ENCODE results near the gene TDRD1. TPM values are rescaled to one million over a fixed set of nuclear protein-coding genes. Genes with fewer than 3 reads are reported as not detected.

Gene TDRD1
- total and polyA plus RNA-seq, 9 of the 15 experiments (the other 6 are each of a cell fraction or from before 2014, with no cell fraction given): not detected

GRCh38 chr10:114234132-114234531 is 55.0 kb downstream of the TDRD1 start:
- no peak for ATAC-seq
- BruUV-seq (replicated peaks): no TSS peak
- TF ChIP-seq PHB2 (IDR thresholded peaks at IDR 0.05; ENCODE audit: low read depth): no peak
- TF ChIP-seq MCM5 (IDR thresholded peaks at IDR 0.05; ENCODE audit: low read depth): no peak
- no peak for TF ChIP-seq E2F6 (IDR thresholded peaks at IDR 0.05; ENCODE audit: borderline replicate concordance in 1 of 2, extremely low read depth in 1 of 2, insufficient read depth in 1 of 2, insufficient read length in 1 of 2, low read depth in 1 of 2, low read length in 1 of 2, poor library complexity in 1 of 2, severe bottlenecking in 1 of 2)
- TF ChIP-seq ZNF507 (tag; conservative IDR thresholded peaks at IDR 0.05): no peak
- no peak for TF ChIP-seq HLTF (IDR thresholded peaks at IDR 0.05)
- no peak for TF ChIP-seq MBD2 (IDR thresholded peaks at IDR 0.05; ENCODE audit: borderline replicate concordance, low read depth)
- TF ChIP-seq BHLHE40 (IDR thresholded peaks at IDR 0.05; ENCODE audit: low read length): no peak
- no peak for TF ChIP-seq HDAC1 (IDR thresholded peaks at IDR 0.05)
- TF ChIP-seq DEAF1 (CRISPR knock-in tag; IDR thresholded peaks at IDR 0.05): no peak
- no peak for TF ChIP-seq NR2F6 (CRISPR knock-in tag; IDR thresholded peaks at IDR 0.05)
- TF ChIP-seq GMEB1 (CRISPR knock-in tag; IDR thresholded peaks at IDR 0.05): no peak
- TF ChIP-seq ZNF253 (CRISPR knock-in tag; conservative IDR thresholded peaks at IDR 0.05): no peak
- no peak for TF ChIP-seq ZBTB5 (IDR thresholded peaks at IDR 0.05)
- no peak for TF ChIP-seq ADNP (tag; IDR thresholded peaks at IDR 0.05)
- no peak for TF ChIP-seq TAF15 (IDR thresholded peaks at IDR 0.05; ENCODE audit: low read depth, low read length)
- no peak for TF ChIP-seq POLR2A (conservative IDR thresholded peaks at IDR 0.05)

More at GRCh38 chr10:114234132-114234531, 55.0 kb downstream of the TDRD1 start:
- no peaks in the 10 kb centered on the region for H3K79me2 ChIP-seq (ENCODE audit: control insufficient read depth, insufficient read depth, low read length)
- H3K27me3 ChIP-seq (ENCODE audit: control insufficient read depth in 2 of 2, insufficient read depth in 2 of 2, low read length in 2 of 2): peaks cover 0 to 2% of the 10 kb centered on the region in 2 experiments; a peak in 2 of 5 replicates
- H4K20me1 ChIP-seq (replicated peaks; ENCODE audit: control insufficient read depth, insufficient read depth, low read length): no peaks in the 10 kb centered on the region
- no peak overlapping the region for H2AFZ ChIP-seq (ENCODE audit: low read depth, low read length)
- no peaks in the 10 kb centered on the region for H3K9me1 ChIP-seq (ENCODE audit: control insufficient read depth, insufficient read depth, low read length)
- H3K27ac ChIP-seq (ENCODE audit: extremely low read depth, low read depth, low read length): no peak overlapping the region
- ChIA-PET POLR2A (no interaction called here), CTCF (ENCODE audit: low intra/inter-chr PET ratio) (no interaction called here)
- no peak overlapping the region for H3K4me3 ChIP-seq
- no peak overlapping the region for H3K4me2 ChIP-seq (ENCODE audit: insufficient read depth, low read length)
- in situ Hi-C loops (cut with MboI) (no loop called here), intact Hi-C loops (cut with micrococcal nuclease) (no loop called here)
- H3K9ac ChIP-seq (ENCODE audit: insufficient read depth in 1 of 2, low read depth in 2 of 2, low read length in 2 of 2): no peak overlapping the region
- no peaks in the 10 kb centered on the region for H3K9me3 ChIP-seq (replicated peaks; ENCODE audit: control insufficient read depth, insufficient read depth, low read depth, low read length)
- no peaks in the 10 kb centered on the region for H3K36me3 ChIP-seq (ENCODE audit: control insufficient read depth, insufficient read depth, low read length)
- H3K4me1 ChIP-seq (replicated peaks in 1 of 2; ENCODE audit: control insufficient read depth in 2 of 2, insufficient read depth in 2 of 2, low read length in 2 of 2): peaks cover 0 to under 1% of the 10 kb centered on the region in 2 experiments; a peak in 2 of 5 replicates
- FAIRE-seq (no peak), DNase-seq (ENCODE audit: extremely low read depth in 1 of 4, low spot score in 3 of 4) (no peak)
